ENCODE results near the gene WFS1.

GRCh38 chr4:6328526-6328925 lies 58.9 kb downstream of the WFS1 start:
- no peak for TF ChIP-seq ESRRA (IDR thresholded peaks at IDR 0.05; ENCODE audit: borderline replicate concordance, low read depth)
- TF ChIP-seq KAT2B (IDR thresholded peaks at IDR 0.05; ENCODE audit: low read depth, low read length), result no peak
- no peak for TF ChIP-seq ZBTB26 (CRISPR knock-in tag; IDR thresholded peaks at IDR 0.05)
- no peak for TF ChIP-seq KLF6 (CRISPR knock-in tag; IDR thresholded peaks at IDR 0.05; ENCODE audit: borderline replicate concordance)
- TF ChIP-seq NONO (IDR thresholded peaks at IDR 0.05; ENCODE audit: low read depth in 2 of 2, low read length in 1 of 2), result no peak
- no peak for TF ChIP-seq CTCF (IDR thresholded peaks at IDR 0.05 in 2 of 3, conservative IDR thresholded peaks at IDR 0.05 in 1 of 3; ENCODE audit: insufficient read depth in 2 of 3, low read depth in 1 of 3, low read length in 3 of 3)
- no peak for TF ChIP-seq ZBTB34 (CRISPR knock-in tag; IDR thresholded peaks at IDR 0.05)

Data from K562 (cell line).